ENCODE data around the gene FHIT.

GRCh38 chr3:61221759-61222362 lies 29.4 kb downstream of the FHIT start:
- TF ChIP-seq GATA3 (IDR thresholded peaks at IDR 0.05; ENCODE audit: low read depth, low read length) (no peak), GATA2 (IDR thresholded peaks at IDR 0.05; ENCODE audit: low read depth, low read length) (no peak)

All from SH-SY5Y (cell line).